ENCODE data around the gene MAD1L1. TPM values are rescaled to one million over a fixed set of nuclear protein-coding genes. Genes with fewer than 3 reads are reported as not detected.

Gene MAD1L1
- total and polyA plus RNA-seq, 2 of the 4 experiments (the other 2 are of a cell fraction): 29.0 to 40.9 TPM

- H3K36me3 ChIP-seq (ENCODE audit: control insufficient read depth, insufficient read depth, low read length): no peaks in the 10 kb centered on the region
- H3K27ac ChIP-seq (ENCODE audit: insufficient read depth, low read length): no peak overlapping the region
- H2BK5ac ChIP-seq (ENCODE audit: low read depth, low read length, poor library complexity, severe bottlenecking): no peak overlapping the region
- H3K79me1 ChIP-seq (ENCODE audit: low read depth in 1 of 2, low read length in 2 of 2): 0 out of 4 replicates have a peak, but pooled peaks cover 0 to 4% of the 10 kb centered on the region in 2 experiments
- H3K4me1 ChIP-seq (ENCODE audit: control insufficient read depth, insufficient read depth, low read length): no peaks in the 10 kb centered on the region
- H3K4me3 ChIP-seq (ENCODE audit: insufficient read depth, low read depth, low read length): no peak overlapping the region
- H3K4me2 ChIP-seq (ENCODE audit: low read depth, low read length): no peak overlapping the region
- H4K20me1 ChIP-seq (ENCODE audit: insufficient read depth, low read length): no peaks in the 10 kb centered on the region; the same call in 1 of the 2 replicates
- H3K4ac ChIP-seq (ENCODE audit: low read depth, low read length): no peak overlapping the region
- no peak for ATAC-seq (ENCODE audit: low read depth)
- intact Hi-C loops (cut with micrococcal nuclease): no loop called here
- TF ChIP-seq FOS (IDR thresholded peaks at IDR 0.05; ENCODE audit: low read depth, low read length) (no peak), SMC3 (IDR thresholded peaks at IDR 0.05; ENCODE audit: low read depth, low read length) (no peak), MXI1 (IDR thresholded peaks at IDR 0.05; ENCODE audit: borderline replicate concordance, low read depth, low read length) (no peak), RFX5 (IDR thresholded peaks at IDR 0.05; ENCODE audit: low read depth, low read length) (no peak), NFE2L2 (IDR thresholded peaks at IDR 0.05; ENCODE audit: low read depth, low read length) (no peak), CEBPB (IDR thresholded peaks at IDR 0.05; ENCODE audit: low read depth, low read length) (no peak), MAFK (IDR thresholded peaks at IDR 0.05; ENCODE audit: low read depth, low read length) (no peak), RAD21 (IDR thresholded peaks at IDR 0.05; ENCODE audit: low read length) (no peak), CHD1 (IDR thresholded peaks at IDR 0.05; ENCODE audit: low read depth, low read length) (no peak), USF2 (IDR thresholded peaks at IDR 0.05; ENCODE audit: low read depth, low read length) (no peak), RCOR1 (IDR thresholded peaks at IDR 0.05; ENCODE audit: insufficient replicate concordance, low read length) (no peak), POLR2A (IDR thresholded peaks at IDR 0.05; ENCODE audit: low read depth, low read length) (no peak), BHLHE40 (IDR thresholded peaks at IDR 0.05; ENCODE audit: low read depth, low read length) (no peak), MAZ (IDR thresholded peaks at IDR 0.05; ENCODE audit: borderline replicate concordance, low read depth, low read length) (no peak)
- TF ChIP-seq, protein P1, sequence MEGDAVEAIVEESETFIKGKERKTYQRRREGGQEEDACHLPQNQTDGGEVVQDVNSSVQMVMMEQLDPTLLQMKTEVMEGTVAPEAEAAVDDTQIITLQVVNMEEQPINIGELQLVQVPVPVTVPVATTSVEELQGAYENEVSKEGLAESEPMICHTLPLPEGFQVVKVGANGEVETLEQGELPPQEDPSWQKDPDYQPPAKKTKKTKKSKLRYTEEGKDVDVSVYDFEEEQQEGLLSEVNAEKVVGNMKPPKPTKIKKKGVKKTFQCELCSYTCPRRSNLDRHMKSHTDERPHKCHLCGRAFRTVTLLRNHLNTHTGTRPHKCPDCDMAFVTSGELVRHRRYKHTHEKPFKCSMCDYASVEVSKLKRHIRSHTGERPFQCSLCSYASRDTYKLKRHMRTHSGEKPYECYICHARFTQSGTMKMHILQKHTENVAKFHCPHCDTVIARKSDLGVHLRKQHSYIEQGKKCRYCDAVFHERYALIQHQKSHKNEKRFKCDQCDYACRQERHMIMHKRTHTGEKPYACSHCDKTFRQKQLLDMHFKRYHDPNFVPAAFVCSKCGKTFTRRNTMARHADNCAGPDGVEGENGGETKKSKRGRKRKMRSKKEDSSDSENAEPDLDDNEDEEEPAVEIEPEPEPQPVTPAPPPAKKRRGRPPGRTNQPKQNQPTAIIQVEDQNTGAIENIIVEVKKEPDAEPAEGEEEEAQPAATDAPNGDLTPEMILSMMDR (conservative IDR thresholded peaks at IDR 0.05; ENCODE audit: low read depth, low read length): no peak
- TF ChIP-seq, protein P2, sequence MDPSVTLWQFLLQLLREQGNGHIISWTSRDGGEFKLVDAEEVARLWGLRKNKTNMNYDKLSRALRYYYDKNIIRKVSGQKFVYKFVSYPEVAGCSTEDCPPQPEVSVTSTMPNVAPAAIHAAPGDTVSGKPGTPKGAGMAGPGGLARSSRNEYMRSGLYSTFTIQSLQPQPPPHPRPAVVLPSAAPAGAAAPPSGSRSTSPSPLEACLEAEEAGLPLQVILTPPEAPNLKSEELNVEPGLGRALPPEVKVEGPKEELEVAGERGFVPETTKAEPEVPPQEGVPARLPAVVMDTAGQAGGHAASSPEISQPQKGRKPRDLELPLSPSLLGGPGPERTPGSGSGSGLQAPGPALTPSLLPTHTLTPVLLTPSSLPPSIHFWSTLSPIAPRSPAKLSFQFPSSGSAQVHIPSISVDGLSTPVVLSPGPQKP (IDR thresholded peaks at IDR 0.05; ENCODE audit: borderline replicate concordance, low read depth, low read length): no peak
- CTCF ChIA-PET: no interaction called here
- no peak overlapping the region for H4K8ac ChIP-seq (ENCODE audit: low read depth in 2 of 2, low read length in 2 of 2)
- no peak overlapping the region for H2AK9ac ChIP-seq (replicated peaks; ENCODE audit: low read depth, low read length, poor library complexity)
- H2AFZ ChIP-seq (replicated peaks; ENCODE audit: low read length, poor library complexity): no peak overlapping the region
- 100% methylated on average over 3 of the region's 6 CpGs; no CpG with 5 or more reads in 1 of the 2 experiments for WGBS, 2 experiments (ENCODE audit: extremely low coverage in 2 of 2, insufficient read length in 1 of 2)
- no peak overlapping the region for H3K14ac ChIP-seq (replicated peaks; ENCODE audit: low read depth, low read length)
- H3K27me3 ChIP-seq (ENCODE audit: control insufficient read depth, insufficient read depth, low read length): no peaks in the 10 kb centered on the region
- POLR2A ChIA-PET (ENCODE audit: unreplicated experiment): no interaction called here
- no peak overlapping the region for H4K91ac ChIP-seq (ENCODE audit: insufficient read depth, low read depth, low read length)
- H3K18ac ChIP-seq (ENCODE audit: low read depth, low read length): no peak overlapping the region
- H3K23ac ChIP-seq (ENCODE audit: low read depth, low read length): no peak overlapping the region
- BruUV-seq (replicated peaks): no TSS peak
- H3K9me1 ChIP-seq (ENCODE audit: insufficient read depth, low read length): no peaks in the 10 kb centered on the region
- in situ Hi-C loops (cut with MboI; ENCODE audit: low sequenced_read_pairs): no loop called here
- no peak overlapping the region for H2BK20ac ChIP-seq (ENCODE audit: low read depth, low read length)
- H3K9ac ChIP-seq (ENCODE audit: low read depth, low read length): no peak overlapping the region
- H2BK15ac ChIP-seq (ENCODE audit: low read depth, low read length): no peak overlapping the region
- no peak overlapping the region for H4K5ac ChIP-seq (ENCODE audit: low read depth, low read length)
- DNase-seq: no peak
- H3K9me3 ChIP-seq (ENCODE audit: control insufficient read depth, insufficient read depth, low read length): no peaks in the 10 kb centered on the region
- no peak overlapping the region for H3K56ac ChIP-seq (ENCODE audit: extremely low read depth, insufficient read depth, low read length)
- H2BK120ac ChIP-seq (ENCODE audit: low read depth, low read length): no peak overlapping the region
- no peak overlapping the region for H2AK5ac ChIP-seq (ENCODE audit: low read depth, low read length)
- dilution Hi-C loops (cut with HindIII; ENCODE audit: low sequenced_read_pairs, unreplicated experiment): no loop called here
Measured at GRCh38 chr7:1992554-1992953, 240.2 kb downstream of the MAD1L1 start.
